Suprapubic skin (tissue), 4 donors: ENCODE results near the gene CCNB1. TPM values are rescaled to one million over a fixed set of nuclear protein-coding genes. Genes with fewer than 3 reads are reported as not detected.
"Not testable (repeated sequence)": the region's sequence is repeated elsewhere in the genome, so short reads cannot be mapped to it uniquely, and the experiment has no call there.

Experiments
- DNase-seq, 2 donors: peaks; one replicate each; pipeline ENCODE4 v3.0.0-alpha.2; 2019; ENCODE audit warnings: low spot score in 2 of 2
- H3K27ac ChIP-seq: fragments of 200-600 bp; sonication (generic); one replicate; pipeline ENCODE4 v1.5.1; 2019
- H3K27me3 ChIP-seq: fragments of 200-600 bp; sonication (generic); one replicate; pipeline ENCODE4 v1.5.1; 2019
- H3K36me3 ChIP-seq: fragments of 200-600 bp; sonication (generic); one replicate; pipeline ENCODE4 v1.5.1; 2019
- H3K4me1 ChIP-seq: fragments of 200-600 bp; sonication (generic); one replicate; pipeline ENCODE4 v1.5.1; 2019
- H3K4me3 ChIP-seq: fragments of 200-600 bp; sonication (generic); one replicate; pipeline ENCODE4 v1.5.1; 2019; ENCODE audit warnings: mild to moderate bottlenecking
- H3K9me3 ChIP-seq: fragments of 200-600 bp; sonication (generic); one replicate; pipeline ENCODE4 v1.5.1; 2019
- EP300 ChIP-seq: sonication (generic); formaldehyde crosslinking; IDR thresholded peaks from one replicate; pipeline ENCODE4 v1.6.1; 2017; ENCODE audit warnings: antibody characterized with exemption
- POLR2A ChIP-seq, 2 donors: fragments of 450-650 bp; IDR thresholded peaks; one replicate each; pipeline ENCODE4 v1.6.1; 2017; ENCODE audit warnings: antibody characterized with exemption in 2 of 2, mild to moderate bottlenecking in 2 of 2, moderate library complexity in 2 of 2
- POLR2AphosphoS5 ChIP-seq, 3 donors: sonication (generic); formaldehyde crosslinking; IDR thresholded peaks; one replicate each; pipeline ENCODE4 v1.6.1; 2017; ENCODE audit warnings: antibody characterized with exemption in 3 of 3
- WGBS: methylation state at CpG from one replicate; pipeline ENCODE4 v1.1.5; 2018; 5-methylcytosine and 5-hydroxymethylcytosine counted together
- total RNA-seq, 4 donors: library from RNA; depleted of rRNA; stranded (reverse); fragments of >200 nt; gene quantifications; one replicate each; pipeline ENCODE4 v1.1.0, GENCODE V29; 2016
- TF ChIP-seq, protein P1 (sequence below), 2 donors: fragments of 200-600 bp in 1 of 2; fragments of 450-650 bp in 1 of 2; sonication (generic) in 1 of 2; IDR thresholded peaks; one replicate each; pipeline ENCODE4 v1.5.1; 2016 to 2019; ENCODE audit warnings: antibody characterized with exemption in 2 of 2, mild to moderate bottlenecking in 1 of 2, moderate library complexity in 1 of 2

CCNB1 gene
- total RNA-seq, 4 donors from 2014 or later, result 8.5 to 19.9 (median 10.8) TPM

DNA sequence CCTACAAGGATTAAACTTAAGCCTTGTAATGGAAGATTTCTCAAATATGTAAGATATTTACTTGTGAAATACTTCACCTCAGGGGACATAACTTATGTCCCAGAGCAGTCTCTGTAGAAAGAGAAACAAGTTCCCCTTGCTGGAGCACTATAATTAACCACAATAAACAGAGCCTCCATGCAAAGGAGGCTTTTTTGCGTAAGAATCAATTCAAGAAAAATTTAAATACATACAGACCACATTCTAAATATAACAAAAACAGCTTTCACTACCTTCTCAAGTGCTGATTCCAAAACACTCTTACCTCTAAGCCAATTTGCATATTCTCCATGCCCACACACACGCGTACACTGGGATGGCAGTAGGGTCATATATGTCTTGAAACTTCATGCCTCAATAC, 30.7 kb upstream of the CCNB1 start:
- Histone ChIP-seq H3K4me1 (no peaks in the 10 kb centered on the region), H3K27me3 (no peaks in the 10 kb centered on the region), H3K4me3 (no peak overlapping the region), H3K9me3 (peaks cover 10% of the 10 kb centered on the region), H3K36me3 (peaks cover 13% of the 10 kb centered on the region), H3K27ac (no peak overlapping the region)
- WGBS, result 77% methylated on average over 3 of the region's 3 CpGs
- TF ChIP-seq POLR2AphosphoS5 (IDR thresholded peaks at IDR 0.05), result no peak
- TF ChIP-seq, protein P1, sequence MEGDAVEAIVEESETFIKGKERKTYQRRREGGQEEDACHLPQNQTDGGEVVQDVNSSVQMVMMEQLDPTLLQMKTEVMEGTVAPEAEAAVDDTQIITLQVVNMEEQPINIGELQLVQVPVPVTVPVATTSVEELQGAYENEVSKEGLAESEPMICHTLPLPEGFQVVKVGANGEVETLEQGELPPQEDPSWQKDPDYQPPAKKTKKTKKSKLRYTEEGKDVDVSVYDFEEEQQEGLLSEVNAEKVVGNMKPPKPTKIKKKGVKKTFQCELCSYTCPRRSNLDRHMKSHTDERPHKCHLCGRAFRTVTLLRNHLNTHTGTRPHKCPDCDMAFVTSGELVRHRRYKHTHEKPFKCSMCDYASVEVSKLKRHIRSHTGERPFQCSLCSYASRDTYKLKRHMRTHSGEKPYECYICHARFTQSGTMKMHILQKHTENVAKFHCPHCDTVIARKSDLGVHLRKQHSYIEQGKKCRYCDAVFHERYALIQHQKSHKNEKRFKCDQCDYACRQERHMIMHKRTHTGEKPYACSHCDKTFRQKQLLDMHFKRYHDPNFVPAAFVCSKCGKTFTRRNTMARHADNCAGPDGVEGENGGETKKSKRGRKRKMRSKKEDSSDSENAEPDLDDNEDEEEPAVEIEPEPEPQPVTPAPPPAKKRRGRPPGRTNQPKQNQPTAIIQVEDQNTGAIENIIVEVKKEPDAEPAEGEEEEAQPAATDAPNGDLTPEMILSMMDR (IDR thresholded peaks at IDR 0.05), result no peak
- no peak for TF ChIP-seq EP300
- TF ChIP-seq POLR2A (IDR thresholded peaks at IDR 0.05), result no peak
- no peak for DNase-seq

DNA sequence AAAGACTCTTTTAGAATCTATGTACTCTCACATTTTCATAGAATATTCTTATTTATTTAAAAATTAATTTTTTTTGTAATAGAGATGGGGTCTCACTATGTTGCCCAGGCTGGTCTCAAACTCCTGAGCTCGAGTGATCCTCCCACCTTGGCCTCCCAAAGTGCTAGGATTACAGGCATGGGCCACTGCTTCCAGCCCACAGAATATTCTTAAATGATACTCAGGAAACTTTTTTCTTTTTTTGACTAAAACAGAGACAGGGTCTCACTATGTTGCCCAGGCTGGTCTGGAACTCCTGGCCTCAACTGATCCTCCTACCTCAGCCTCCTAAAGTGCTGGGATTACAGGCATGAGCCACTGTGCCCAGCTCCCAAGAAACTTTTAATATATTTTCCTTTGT, 29.7 kb upstream of the CCNB1 start:
- 95% methylated on average over 1 of the region's 1 CpG for WGBS
- not testable (repeated sequence) for H3K4me1 ChIP-seq, H3K27me3 ChIP-seq, DNase-seq, H3K36me3 ChIP-seq, H3K9me3 ChIP-seq, H3K4me3 ChIP-seq, H3K27ac ChIP-seq

GRCh38 chr5:69137807-69138206, 29.1 kb upstream of the CCNB1 start:
- H3K4me1 ChIP-seq, result no peaks in the 10 kb centered on the region
- H3K27ac ChIP-seq, result no peak overlapping the region
- H3K36me3 ChIP-seq, result peaks cover 5% of the 10 kb centered on the region
- no peak overlapping the region for H3K4me3 ChIP-seq
- H3K27me3 ChIP-seq, result no peaks in the 10 kb centered on the region
- peaks cover 10% of the 10 kb centered on the region for H3K9me3 ChIP-seq
- no peak for DNase-seq
- TF ChIP-seq, protein P1 (IDR thresholded peaks at IDR 0.05), result no peak
- TF ChIP-seq POLR2A (IDR thresholded peaks at IDR 0.05), result no peak
- TF ChIP-seq POLR2AphosphoS5 (IDR thresholded peaks at IDR 0.05), result no peak
- whole genome bisulfite sequencing, result 97% methylated on average over 5 of the region's 5 CpGs

DNA sequence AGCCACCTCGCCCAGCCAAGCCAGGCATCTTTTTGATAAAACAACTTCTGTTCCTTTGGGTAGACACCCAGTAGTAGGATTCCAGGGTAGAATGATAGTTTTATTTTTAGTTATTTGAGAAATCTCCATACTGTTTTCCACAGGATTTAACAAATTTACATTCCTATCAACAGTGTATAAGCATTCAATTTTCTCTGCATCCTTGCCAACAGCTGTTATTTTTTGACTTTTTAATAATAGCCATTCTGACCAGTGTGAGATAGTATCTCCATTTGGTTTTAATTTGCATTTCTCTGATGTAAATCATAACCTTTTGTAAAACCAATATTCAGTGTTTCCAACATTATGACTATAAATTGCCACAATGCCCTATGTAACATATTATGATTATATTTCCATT, 28.2 kb upstream of the CCNB1 start:
- Histone ChIP-seq H3K4me1 (no peaks in the 10 kb centered on the region), H3K9me3 (peaks cover 10% of the 10 kb centered on the region), H3K27me3 (no peaks in the 10 kb centered on the region), H3K4me3 (no peak overlapping the region), H3K36me3 (peaks cover 5% of the 10 kb centered on the region), H3K27ac (no peak overlapping the region)
- no peak for TF ChIP-seq EP300
- no peak for TF ChIP-seq POLR2AphosphoS5 (IDR thresholded peaks at IDR 0.05)
- TF ChIP-seq POLR2A (IDR thresholded peaks at IDR 0.05), result no peak
- TF ChIP-seq, protein P1 (IDR thresholded peaks at IDR 0.05), result no peak
- 100% methylated on average over 1 of the region's 1 CpG for WGBS
- no peak for DNase-seq

DNA sequence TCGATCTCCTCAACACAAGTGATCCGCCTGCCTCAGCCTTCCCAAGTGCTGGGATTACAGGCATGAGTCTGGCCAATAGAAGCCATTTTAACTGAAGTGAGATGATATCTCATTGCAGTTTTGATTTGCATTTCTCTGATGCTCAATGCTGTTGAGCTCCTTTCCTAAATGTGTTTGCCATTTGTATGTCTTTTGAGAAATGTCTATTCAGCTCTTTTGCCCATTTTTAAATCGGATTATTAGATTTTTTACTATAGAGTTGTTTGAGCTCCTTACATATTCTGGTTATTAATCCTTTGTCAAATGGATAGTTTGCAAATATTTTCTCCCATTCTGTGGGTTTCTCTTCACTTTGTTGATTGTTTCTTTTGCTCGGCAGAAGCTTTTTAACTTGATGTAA, 26.7 kb upstream of the CCNB1 start:
- not testable (repeated sequence) for H3K36me3 ChIP-seq, H3K27ac ChIP-seq, H3K27me3 ChIP-seq, H3K4me1 ChIP-seq, H3K9me3 ChIP-seq, H3K4me3 ChIP-seq, DNase-seq
- 93% methylated on average over 4 of the region's 4 CpGs for WGBS

- no peak for DNase-seq
- TF ChIP-seq POLR2AphosphoS5 (IDR thresholded peaks at IDR 0.05), result no peak
- H3K27me3 ChIP-seq, result no peaks in the 10 kb centered on the region
- no peak overlapping the region for H3K4me3 ChIP-seq
- H3K27ac ChIP-seq, result no peak overlapping the region
- no peaks in the 10 kb centered on the region for H3K36me3 ChIP-seq
- H3K9me3 ChIP-seq, result peaks cover 10% of the 10 kb centered on the region
- 86% methylated on average over 1 of the region's 1 CpG for WGBS
- H3K4me1 ChIP-seq, result no peaks in the 10 kb centered on the region
These were observed 26.1 kb upstream of the CCNB1 start for GRCh38 chr5:69140827-69141226.

DNA sequence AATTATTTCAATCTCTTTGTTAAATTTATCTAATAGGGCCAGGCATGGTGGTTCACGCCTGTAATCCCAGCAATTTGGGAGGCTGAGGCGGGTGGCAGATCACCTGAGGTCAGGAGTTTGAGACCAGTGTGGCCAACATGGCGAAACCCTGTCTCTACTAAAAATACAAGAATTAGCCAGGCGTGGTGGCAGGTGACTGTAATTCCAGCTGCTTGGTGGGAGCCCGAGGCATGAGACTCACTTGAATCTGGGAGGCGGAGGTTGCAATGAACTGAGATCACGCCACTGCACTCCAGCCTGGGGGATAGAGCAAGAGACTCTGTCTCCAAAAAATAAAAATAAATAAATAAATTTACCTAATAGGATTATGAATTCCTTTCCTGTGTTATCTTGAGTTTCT, 18.4 kb upstream of the CCNB1 start:
- H3K27ac ChIP-seq, H3K36me3 ChIP-seq, H3K27me3 ChIP-seq, H3K4me1 ChIP-seq, DNase-seq, H3K4me3 ChIP-seq, H3K9me3 ChIP-seq: not testable (repeated sequence)
- 70% methylated on average over 7 of the region's 7 CpGs for WGBS
